ENCODE measurements around the gene UGT8. TPM values are rescaled to one million over a fixed set of nuclear protein-coding genes. Genes with fewer than 3 reads are reported as not detected.

Gene UGT8
- polyA plus RNA-seq, 1 donor from 2014 or later = 0.73 TPM

GRCh38 chr4:114563536-114564315, 34.9 kb upstream of the UGT8 start:
- H3K9ac ChIP-seq (ENCODE audit: low read length) = no peak overlapping the region
- no peaks in the 10 kb centered on the region for H3K27me3 ChIP-seq (ENCODE audit: insufficient read depth, low read depth, low read length)
- no peaks in the 10 kb centered on the region for H3K79me2 ChIP-seq (replicated peaks; ENCODE audit: insufficient read depth, low read length)
- no peaks in the 10 kb centered on the region for H3K9me3 ChIP-seq (ENCODE audit: low read length)
- H4K20me1 ChIP-seq (ENCODE audit: insufficient read depth) = no peaks in the 10 kb centered on the region
- TF ChIP-seq POLR2AphosphoS5 (IDR thresholded peaks at IDR 0.05) (no peak), CTCF (IDR thresholded peaks at IDR 0.05; ENCODE audit: poor library complexity, severe bottlenecking) (no peak), EZH2 (IDR thresholded peaks at IDR 0.05; ENCODE audit: borderline replicate concordance, insufficient read depth, low read length, poor library complexity, severe bottlenecking) (no peak), RAD21 (conservative IDR thresholded peaks at IDR 0.05) (no peak), SMC3 (conservative IDR thresholded peaks at IDR 0.05; ENCODE audit: poor library complexity) (no peak), EP300 (conservative IDR thresholded peaks at IDR 0.05; ENCODE audit: poor library complexity, severe bottlenecking) (no peak), TAF1 (IDR thresholded peaks at IDR 0.05; ENCODE audit: low read depth) (no peak), MXI1 (conservative IDR thresholded peaks at IDR 0.05; ENCODE audit: poor library complexity, severe bottlenecking) (no peak), REST (IDR thresholded peaks at IDR 0.05; ENCODE audit: borderline replicate concordance) (no peak)
- H2AFZ ChIP-seq (ENCODE audit: low read depth, low read length) = no peak overlapping the region
- no peaks in the 10 kb centered on the region for H3K9me2 ChIP-seq (ENCODE audit: insufficient read depth, low read length)
- H3F3A ChIP-seq (ENCODE audit: insufficient read depth, low read length, poor library complexity, severe bottlenecking) = no peaks in the 10 kb centered on the region
- no peak overlapping the region for H3K4me2 ChIP-seq (ENCODE audit: low read length)
- no peak overlapping the region for H3K4me3 ChIP-seq (ENCODE audit: low read length)
- no peak overlapping the region for H3K27ac ChIP-seq (ENCODE audit: low read length)
- no peaks in the 10 kb centered on the region for H3K36me3 ChIP-seq (ENCODE audit: insufficient read depth, low read length)

- no peaks in the 10 kb centered on the region for H4K20me1 ChIP-seq (ENCODE audit: insufficient read depth)
- H3K4me2 ChIP-seq (ENCODE audit: low read length) = no peak overlapping the region
These were observed 21.2 kb upstream of the UGT8 start for GRCh38 chr4:114577386-114577785.

More at GRCh38 chr4:114577386-114577785, 21.2 kb upstream of the UGT8 start:
- H2AFZ ChIP-seq (ENCODE audit: low read depth, low read length) = no peak overlapping the region
- H3K27me3 ChIP-seq (ENCODE audit: insufficient read depth, low read depth, low read length) = no peaks in the 10 kb centered on the region
- H3K9me2 ChIP-seq (ENCODE audit: insufficient read depth, low read length) = no peaks in the 10 kb centered on the region
- no peak overlapping the region for H3K27ac ChIP-seq (ENCODE audit: low read length)
- TF ChIP-seq CTCF (IDR thresholded peaks at IDR 0.05; ENCODE audit: poor library complexity, severe bottlenecking) = no peak
- TF ChIP-seq EZH2 (IDR thresholded peaks at IDR 0.05; ENCODE audit: borderline replicate concordance, insufficient read depth, low read length, poor library complexity, severe bottlenecking) = no peak
- TF ChIP-seq RAD21 (conservative IDR thresholded peaks at IDR 0.05) = no peak
- no peak for TF ChIP-seq REST (IDR thresholded peaks at IDR 0.05; ENCODE audit: borderline replicate concordance)
- no peak for TF ChIP-seq SMC3 (conservative IDR thresholded peaks at IDR 0.05; ENCODE audit: poor library complexity)
- no peak for TF ChIP-seq TAF1 (IDR thresholded peaks at IDR 0.05; ENCODE audit: low read depth)
- no peak for TF ChIP-seq POLR2AphosphoS5 (IDR thresholded peaks at IDR 0.05)
- TF ChIP-seq EP300 (conservative IDR thresholded peaks at IDR 0.05; ENCODE audit: poor library complexity, severe bottlenecking) = no peak
- TF ChIP-seq MXI1 (conservative IDR thresholded peaks at IDR 0.05; ENCODE audit: poor library complexity, severe bottlenecking) = no peak
- no peaks in the 10 kb centered on the region for H3K36me3 ChIP-seq (ENCODE audit: insufficient read depth, low read length)
- no peak overlapping the region for H3K9ac ChIP-seq (ENCODE audit: low read length)
- no peaks in the 10 kb centered on the region for H3K9me3 ChIP-seq (ENCODE audit: low read length)
- no peaks in the 10 kb centered on the region for H3K79me2 ChIP-seq (replicated peaks; ENCODE audit: insufficient read depth, low read length)
- H3K4me3 ChIP-seq (ENCODE audit: low read length) = no peak overlapping the region
- no peaks in the 10 kb centered on the region for H3F3A ChIP-seq (ENCODE audit: insufficient read depth, low read length, poor library complexity, severe bottlenecking)

Measured in neural cell (in vitro differentiated cells).